Retina (tissue), 1 donor: ENCODE data around the gene GABBR2.

Experiments used
- DNase-seq: peaks from one replicate; pipeline ENCODE4 v3.0.0-alpha.2; 2016

Gene GABBR2

GRCh38 chr9:98720402-98720801, 11.7 kb upstream of the GABBR2 start:
- DNase-seq, result no peak

GRCh38 chr9:98719055-98719454, 10.3 kb upstream of the GABBR2 start:
- no peak for DNase-seq

GRCh38 chr9:98714833-98715232, 6.1 kb upstream of the GABBR2 start:
- DNase-seq, result no peak

- DNase-seq, result no peak
Measured at GRCh38 chr9:98712987-98713386, 4.3 kb upstream of the GABBR2 start.

GRCh38 chr9:98709968-98710965, 1.5 kb upstream of the GABBR2 start:
- peak; percentile 31 for DNase-seq

GRCh38 chr9:98708103-98708932, 417 bp downstream of the GABBR2 start:
- peak; percentile 55 for DNase-seq

DNA sequence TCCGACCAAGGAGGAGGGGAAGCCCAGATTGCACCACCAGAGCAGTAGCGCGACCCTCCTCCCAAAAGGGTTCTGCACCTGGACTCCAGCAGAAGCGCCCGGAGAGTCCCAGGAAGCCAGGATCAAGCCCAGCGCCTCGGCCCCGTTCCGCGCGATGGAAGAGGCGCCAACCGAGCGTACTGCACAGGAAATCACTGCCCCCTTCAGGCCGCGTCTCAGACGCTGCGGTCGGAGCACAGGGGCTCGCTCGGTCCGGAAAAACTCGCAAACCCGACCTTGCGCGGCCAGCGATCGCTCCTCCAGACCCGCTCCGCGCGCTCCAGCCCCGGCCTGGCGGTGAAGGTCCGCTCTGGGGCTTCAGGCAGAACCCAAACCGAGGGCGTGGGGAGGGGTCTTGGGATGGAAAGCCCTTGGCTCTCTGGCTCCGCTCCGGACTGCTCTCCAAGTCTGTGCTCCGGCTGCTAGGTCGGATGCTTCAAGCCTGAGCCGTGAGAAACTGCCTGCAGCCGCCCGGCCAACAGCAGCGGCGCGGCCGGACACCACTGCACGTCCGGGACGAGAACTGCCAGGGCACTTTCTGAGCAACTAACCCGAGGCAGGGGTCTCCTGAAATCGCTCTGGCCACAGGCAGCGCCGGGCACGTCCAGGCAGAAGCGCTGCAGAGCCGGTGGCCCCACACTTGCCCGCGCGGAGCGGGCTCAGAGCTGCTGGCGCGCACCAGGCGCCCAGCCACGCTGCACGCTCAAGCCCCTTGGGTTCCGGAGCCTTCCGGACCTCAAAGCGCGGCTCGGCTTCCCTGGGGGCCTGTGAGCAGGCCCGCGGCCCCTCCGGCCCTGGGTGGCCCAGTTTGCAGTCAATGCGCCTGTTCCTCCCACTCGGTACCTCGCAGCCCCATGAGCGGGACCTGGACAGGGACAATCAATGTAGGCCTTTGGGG, 1.3 kb downstream of the GABBR2 start:
- peak; percentile 96 for DNase-seq

- no peak for DNase-seq
Measured at GRCh38 chr9:98706651-98707165, 2.0 kb downstream of the GABBR2 start.

- DNase-seq, result no peak
Measured at GRCh38 chr9:98702835-98703380, 5.8 kb downstream of the GABBR2 start.

GRCh38 chr9:98702340-98702739, 6.4 kb downstream of the GABBR2 start:
- DNase-seq, result no peak

DNA sequence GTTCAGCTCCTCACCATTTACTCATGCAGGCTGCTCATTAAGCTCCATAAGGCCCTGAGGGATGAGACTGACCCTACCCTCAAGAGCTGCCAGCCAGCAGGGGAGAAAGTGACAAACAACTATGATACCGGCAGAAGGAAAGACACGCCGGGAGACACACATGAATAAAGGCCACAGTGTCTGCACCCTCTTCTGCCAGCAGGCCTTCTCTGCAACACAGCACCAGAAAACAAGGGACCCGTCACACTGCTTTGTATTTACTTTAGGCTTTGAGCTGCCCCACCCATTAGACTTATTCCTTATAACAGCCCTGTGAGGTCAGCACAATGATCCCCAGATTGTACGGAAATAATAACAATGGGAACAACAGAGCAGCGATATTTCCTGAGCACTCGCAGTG, 7.2 kb downstream of the GABBR2 start:
- no peak for DNase-seq

- no peak for DNase-seq
Measured at GRCh38 chr9:98700801-98701200, 7.9 kb downstream of the GABBR2 start.

DNA sequence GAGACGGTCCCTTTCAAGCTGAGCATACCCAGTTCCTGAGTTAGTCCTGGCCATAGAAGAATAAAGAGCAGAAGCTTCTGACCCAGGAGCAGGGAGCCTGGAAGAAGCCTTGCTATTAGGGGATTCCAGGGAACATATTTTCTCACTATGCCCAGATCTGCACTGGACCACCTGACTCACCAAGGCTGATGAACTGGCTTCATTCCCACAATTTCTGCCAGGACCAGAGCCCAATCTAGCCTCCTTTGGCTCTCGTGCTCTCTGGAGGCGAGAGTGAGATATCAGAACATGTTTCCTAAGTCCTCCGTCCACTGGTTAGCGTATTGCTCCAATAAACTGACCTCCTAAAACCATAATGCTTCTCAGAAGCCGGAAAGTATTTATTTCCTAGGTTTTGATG, 9.9 kb downstream of the GABBR2 start:
- DNase-seq, result no peak

- DNase-seq, result no peak
Measured at GRCh38 chr9:98694943-98695342, 13.8 kb downstream of the GABBR2 start.

GRCh38 chr9:98692392-98692791, 16.3 kb downstream of the GABBR2 start:
- no peak for DNase-seq

- no peak for DNase-seq
Measured at GRCh38 chr9:98691890-98692289, 16.8 kb downstream of the GABBR2 start.

DNA sequence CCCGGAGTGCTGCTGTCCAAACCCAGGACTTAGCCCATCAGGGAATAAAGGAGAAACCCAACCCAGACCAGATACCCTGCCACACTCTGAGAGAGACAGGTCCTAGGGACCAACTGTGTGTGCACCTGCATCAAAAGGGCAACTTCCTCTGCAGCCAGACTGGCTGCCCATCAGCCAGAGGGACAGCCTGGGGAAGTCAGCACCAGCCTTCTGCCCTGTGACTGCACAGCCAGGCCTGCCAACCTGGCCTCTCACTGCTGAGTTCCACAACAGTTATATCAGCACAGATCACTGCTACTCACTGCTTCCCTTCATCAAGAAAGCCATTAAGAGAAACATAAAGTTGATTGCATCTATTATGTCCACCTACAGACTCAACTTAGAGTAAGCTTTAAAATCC, 18.0 kb downstream of the GABBR2 start:
- no peak for DNase-seq

- no peak for DNase-seq
Measured at GRCh38 chr9:98688710-98689495, 19.8 kb downstream of the GABBR2 start.

GRCh38 chr9:98687911-98688310, 20.8 kb downstream of the GABBR2 start:
- DNase-seq, result no peak

GRCh38 chr9:98686961-98687855, 21.5 kb downstream of the GABBR2 start:
- DNase-seq, result no peak
